IMR-90 (cell line): ENCODE measurements around the gene PTPRN2. TPM values are rescaled to one million over a fixed set of nuclear protein-coding genes. Genes with fewer than 3 reads are reported as not detected.

Source experiments
- ATAC-seq: fragments of 200-7000 bp; cut with Tn5 transposase; 2 replicates; pipeline ENCODE4 v1.9.1; 2020; ENCODE audit warnings: low read depth, mild to moderate bottlenecking, moderate library complexity
- BruUV-seq: library from RNA; stranded (reverse); fragments of 400-500 nt; replicated peaks from 2 replicates; lab custom pipeline; 2021; lab: Mats Ljungman, UMichigan
- CTCF ChIA-PET: fragments of 300-600 bp; formaldehyde crosslinking; extraction: SDS; loops from one replicate; lab custom pipeline; 2021; ENCODE audit warnings: antibody characterized with exemption; lab: Yijun Ruan, JAX
- POLR2A ChIA-PET: fragments of 300-600 bp; sonication (Branson Sonifier 250); formaldehyde crosslinking; loops from one replicate; lab custom pipeline; 2022; ENCODE audit warnings: antibody characterized with exemption; ENCODE audit not compliant: unreplicated experiment; lab: Charles Lee
- DNase-seq: peaks from one replicate; pipeline ENCODE4 v3.0.0; 2013
- H2AFZ ChIP-seq: replicated peaks from 2 replicates; pipeline ENCODE3; 2013; ENCODE audit warnings: low read length, mild to moderate bottlenecking; ENCODE audit not compliant: poor library complexity
- H2AK5ac ChIP-seq: 2 replicates; pipeline ENCODE4 v1.6.1; 2013; ENCODE audit warnings: low read depth, low read length, inconsistent platforms
- H2AK9ac ChIP-seq: replicated peaks from 2 replicates; pipeline ENCODE3; 2013; ENCODE audit warnings: mild to moderate bottlenecking, low read depth, low read length, moderate library complexity; ENCODE audit not compliant: poor library complexity
- H2BK120ac ChIP-seq: 2 replicates; pipeline ENCODE4 v1.6.1; 2013; ENCODE audit warnings: low read depth, low read length, inconsistent platforms
- H2BK15ac ChIP-seq: 3 replicates; pipeline ENCODE4 v1.6.1; 2013; ENCODE audit warnings: low read depth, low read length, inconsistent platforms
- H2BK20ac ChIP-seq: 2 replicates; pipeline ENCODE4 v1.6.1; 2013; ENCODE audit warnings: low read depth, mild to moderate bottlenecking, inconsistent platforms, low read length, moderate library complexity
- H2BK5ac ChIP-seq: 2 replicates; pipeline ENCODE4 v1.6.1; 2013; ENCODE audit warnings: mild to moderate bottlenecking, low read depth, low read length, inconsistent platforms; ENCODE audit not compliant: poor library complexity, severe bottlenecking
- H3K14ac ChIP-seq: replicated peaks from 2 replicates; pipeline ENCODE4 v1.6.1; 2013; ENCODE audit warnings: low read depth, low read length, inconsistent platforms
- H3K18ac ChIP-seq: 2 replicates; pipeline ENCODE4 v1.6.1; 2013; ENCODE audit warnings: low read depth, low read length, control low read depth
- H3K23ac ChIP-seq: 2 replicates; pipeline ENCODE4 v1.6.1; 2013; ENCODE audit warnings: low read depth, low read length, inconsistent platforms
- H3K27ac ChIP-seq: 2 replicates; pipeline ENCODE4 v1.5.1; 2013; ENCODE audit warnings: mild to moderate bottlenecking, control low read depth, low read length; ENCODE audit not compliant: insufficient read depth
- H3K27me3 ChIP-seq: 2 replicates; pipeline ENCODE4 v1.6.1; 2013; ENCODE audit warnings: low read length; ENCODE audit not compliant: control insufficient read depth, insufficient read depth
- H3K36me3 ChIP-seq: 2 replicates; pipeline ENCODE4 v1.6.1; 2013; ENCODE audit warnings: low read length, mixed read lengths; ENCODE audit not compliant: control insufficient read depth, insufficient read depth
- H3K4ac ChIP-seq: 2 replicates; pipeline ENCODE4 v1.6.1; 2013; ENCODE audit warnings: low read depth, low read length, inconsistent platforms
- H3K4me1 ChIP-seq: 2 replicates; pipeline ENCODE4 v1.6.1; 2013; ENCODE audit warnings: low read length, mixed read lengths; ENCODE audit not compliant: control insufficient read depth, insufficient read depth
- H3K4me2 ChIP-seq: 2 replicates; pipeline ENCODE4 v1.6.1; 2013; ENCODE audit warnings: low read depth, mild to moderate bottlenecking, control low read depth, low read length, moderate library complexity
- H3K4me3 ChIP-seq: 2 replicates; pipeline ENCODE4 v1.5.1; 2013; ENCODE audit warnings: low read depth, mild to moderate bottlenecking, control low read depth, low read length, moderate library complexity; ENCODE audit not compliant: insufficient read depth
- H3K56ac ChIP-seq: 2 replicates; pipeline ENCODE4 v1.6.1; 2013; ENCODE audit warnings: low read length, inconsistent platforms; ENCODE audit not compliant: insufficient read depth; ENCODE audit errors: extremely low read depth
- H3K79me1 ChIP-seq, 2 experiments: 2 replicates each; pipeline ENCODE4 v1.6.1; 2013; ENCODE audit warnings: low read length in 2 of 2, inconsistent platforms in 1 of 2, low read depth in 1 of 2
- H3K9ac ChIP-seq: 2 replicates; pipeline ENCODE4 v1.6.1; 2013; ENCODE audit warnings: low read depth, low read length, control low read depth
- H3K9me1 ChIP-seq: 2 replicates; pipeline ENCODE4 v1.6.1; 2013; ENCODE audit warnings: low read length, inconsistent platforms; ENCODE audit not compliant: insufficient read depth
- H3K9me3 ChIP-seq: 2 replicates; pipeline ENCODE4 v1.6.1; 2013; ENCODE audit warnings: low read length; ENCODE audit not compliant: control insufficient read depth, insufficient read depth
- H4K20me1 ChIP-seq: 2 replicates; pipeline ENCODE4 v1.6.1; 2013; ENCODE audit warnings: low read length, inconsistent platforms; ENCODE audit not compliant: insufficient read depth
- H4K5ac ChIP-seq: 2 replicates; pipeline ENCODE4 v1.6.1; 2013; ENCODE audit warnings: mild to moderate bottlenecking, low read depth, low read length, control low read depth
- H4K8ac ChIP-seq, 2 experiments: 2 replicates each; pipeline ENCODE4 v1.6.1; 2013; ENCODE audit warnings: low read depth in 2 of 2, low read length in 2 of 2, control low read depth in 1 of 2, inconsistent platforms in 1 of 2
- H4K91ac ChIP-seq: 2 replicates; pipeline ENCODE4 v1.6.1; 2013; ENCODE audit warnings: low read depth, low read length, inconsistent platforms; ENCODE audit not compliant: insufficient read depth
- BHLHE40 ChIP-seq: fragments of 150-350 bp; IDR thresholded peaks from 2 replicates; pipeline ENCODE4 v1.6.1; 2016; ENCODE audit warnings: mild to moderate bottlenecking, low read depth, low read length
- CEBPB ChIP-seq: IDR thresholded peaks from 2 replicates; pipeline ENCODE4 v1.6.1; 2012; ENCODE audit warnings: low read depth, low read length, improper control_type of control experiment
- CHD1 ChIP-seq: IDR thresholded peaks from 2 replicates; pipeline ENCODE4 v1.6.1; 2012; ENCODE audit warnings: low read depth, low read length, improper control_type of control experiment
- CTCF ChIP-seq: conservative IDR thresholded peaks from 2 replicates; pipeline ENCODE4 v1.5.1; 2012; ENCODE audit warnings: mild to moderate bottlenecking, low read depth, low read length, improper control_type of control experiment
- ELK1 ChIP-seq: fragments of 150-350 bp; IDR thresholded peaks from 2 replicates; pipeline ENCODE4 v1.6.1; 2016; ENCODE audit warnings: low read depth, mild to moderate bottlenecking, low read length, moderate library complexity, borderline replicate concordance
- FOS ChIP-seq: fragments of 150-350 bp; IDR thresholded peaks from 2 replicates; pipeline ENCODE4 v1.6.1; 2016; ENCODE audit warnings: low read depth, low read length
- MAFK ChIP-seq: IDR thresholded peaks from 2 replicates; pipeline ENCODE4 v1.6.1; 2012; ENCODE audit warnings: low read depth, low read length, improper control_type of control experiment
- MAZ ChIP-seq: IDR thresholded peaks from 2 replicates; pipeline ENCODE4 v1.6.1; 2012; ENCODE audit warnings: low read depth, mild to moderate bottlenecking, low read length, improper control_type of control experiment, moderate library complexity, borderline replicate concordance
- MXI1 ChIP-seq: IDR thresholded peaks from 2 replicates; pipeline ENCODE4 v1.6.1; 2012; ENCODE audit warnings: low read depth, mild to moderate bottlenecking, low read length, moderate library complexity, borderline replicate concordance
- NFE2L2 ChIP-seq: fragments of 150-350 bp; IDR thresholded peaks from 2 replicates; pipeline ENCODE4 v1.6.1; 2016; ENCODE audit warnings: low read depth, mild to moderate bottlenecking, low read length
- POLR2A ChIP-seq: IDR thresholded peaks from 2 replicates; pipeline ENCODE4 v1.6.1; 2012; ENCODE audit warnings: mild to moderate bottlenecking, low read depth, low read length
- RAD21 ChIP-seq: IDR thresholded peaks from 2 replicates; pipeline ENCODE4 v1.6.1; 2012; ENCODE audit warnings: low read length, improper control_type of control experiment
- RCOR1 ChIP-seq: IDR thresholded peaks from 2 replicates; pipeline ENCODE4 v1.6.1; 2012; ENCODE audit warnings: mild to moderate bottlenecking, low read length, improper control_type of control experiment; ENCODE audit not compliant: insufficient replicate concordance
- RFX5 ChIP-seq: IDR thresholded peaks from 2 replicates; pipeline ENCODE4 v1.8.0; 2012; ENCODE audit warnings: low read depth, mild to moderate bottlenecking, low read length, moderate library complexity
- WGBS, 2 experiments: methylation state at CpG; one replicate each; pipeline versions ENCODE4 v1.1.5 to v1.1.7; 2013; ENCODE audit warnings: missing lambda C conversion rate in 2 of 2; ENCODE audit not compliant: insufficient read length in 1 of 2; ENCODE audit errors: extremely low coverage in 2 of 2; 5-methylcytosine and 5-hydroxymethylcytosine counted together
- dilution Hi-C: fragments of 300-500 bp; cut with HindIII; formaldehyde crosslinking; loops from one replicate; pipeline ENCODE4 v1.14.3; 2018; ENCODE audit warnings: low sequenced_read_pairs; ENCODE audit not compliant: unreplicated experiment
- in situ Hi-C: fragments of 300-500 bp; cut with MboI; formaldehyde crosslinking; loops from 3 replicates; pipeline ENCODE4 v1.14.3; 2019; ENCODE audit warnings: low sequenced_read_pairs, inconsistent platforms, mixed read lengths
- intact Hi-C: fragments of 100-400 bp; cut with micrococcal nuclease; formaldehyde crosslinking; loops from 2 replicates; pipeline ENCODE4 v1.10.0; 2022
- polyA plus RNA-seq, 3 experiments: library from polyadenylated mRNA; depleted of rRNA; stranded (reverse); fragments of >200 nt; gene quantifications; 2 replicates each; pipeline ENCODE4 v1.2.3, GENCODE V29; 2012; ENCODE audit warnings: low replicate concordance in 1 of 3
- total RNA-seq: library from RNA; depleted of rRNA; stranded (reverse); fragments of >200 nt; gene quantifications from 2 replicates; pipeline ENCODE4 v1.2.3, GENCODE V29; 2012
- TF ChIP-seq, protein P1 (sequence below): fragments of 150-350 bp; IDR thresholded peaks from 2 replicates; pipeline ENCODE4 v1.6.1; 2017; ENCODE audit warnings: mild to moderate bottlenecking, antibody characterized with exemption, low read length, low read depth

PTPRN2 gene
- total and polyA plus RNA-seq, 2 of the 4 experiments (the other 2 are of a cell fraction), result 0.03 TPM; not detected in 1

- intact Hi-C loops (no loop called here), dilution Hi-C loops (no loop called here)
- TF ChIP-seq, protein P1, sequence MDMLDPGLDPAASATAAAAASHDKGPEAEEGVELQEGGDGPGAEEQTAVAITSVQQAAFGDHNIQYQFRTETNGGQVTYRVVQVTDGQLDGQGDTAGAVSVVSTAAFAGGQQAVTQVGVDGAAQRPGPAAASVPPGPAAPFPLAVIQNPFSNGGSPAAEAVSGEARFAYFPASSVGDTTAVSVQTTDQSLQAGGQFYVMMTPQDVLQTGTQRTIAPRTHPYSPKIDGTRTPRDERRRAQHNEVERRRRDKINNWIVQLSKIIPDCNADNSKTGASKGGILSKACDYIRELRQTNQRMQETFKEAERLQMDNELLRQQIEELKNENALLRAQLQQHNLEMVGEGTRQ, result no peak
- TF ChIP-seq MAFK (no peak), BHLHE40 (no peak), MAZ (no peak), POLR2A (no peak), MXI1 (no peak), NFE2L2 (no peak), ELK1 (no peak), RAD21 (no peak), CHD1 (no peak), CEBPB (no peak), RCOR1 (no peak), RFX5 (no peak), FOS (no peak), CTCF (no peak)
Measured at GRCh38 chr7:158259671-158260418, 327.8 kb downstream of the PTPRN2 start.

More at GRCh38 chr7:158259671-158260418, 327.8 kb downstream of the PTPRN2 start:
- Histone ChIP-seq H3K27me3 (no peaks in the 10 kb centered on the region), H3K23ac (no peak overlapping the region), H3K36me3 (no peaks in the 10 kb centered on the region), H3K4me3 (no peak overlapping the region), H3K4ac (no peak overlapping the region), H2BK20ac (no peak overlapping the region), H2BK5ac (no peak overlapping the region), H3K4me1 (no peaks in the 10 kb centered on the region), H3K18ac (no peak overlapping the region), H3K56ac (no peak overlapping the region), H4K8ac (no peak overlapping the region), H2BK120ac (no peak overlapping the region), H3K79me1 (no peaks in the 10 kb centered on the region), H3K9ac (no peak overlapping the region), H2AK5ac (no peak overlapping the region), H2AFZ (no peak overlapping the region), H4K5ac (no peak overlapping the region), H3K9me3 (peaks cover 75% of the 10 kb centered on the region), H2BK15ac (no peak overlapping the region), H3K27ac (no peak overlapping the region), H3K9me1 (no peaks in the 10 kb centered on the region), H3K14ac (no peak overlapping the region), H4K91ac (no peak overlapping the region), H4K20me1 (no peaks in the 10 kb centered on the region), H2AK9ac (no peak overlapping the region), H3K4me2 (no peak overlapping the region)
- POLR2A ChIA-PET, result no interaction called here
- in situ Hi-C loops, result no loop called here
- WGBS, 2 experiments, result 64% methylated on average over 3 of the region's 12 CpGs; no CpG with 5 or more reads in 1 of the 2 experiments
- CTCF ChIA-PET, result no interaction called here
- DNase-seq (no peak), ATAC-seq (no peak)
- no TSS peak for BruUV-seq
